Measurements from ENCODE around the gene TPM3.
A peak's percentile ranks its signal among the peaks of the same experiment; 100 is the strongest.
"Not testable (repeated sequence)": the region's sequence is repeated elsewhere in the genome, so short reads cannot be mapped to it uniquely, and the experiment has no call there.

Gene TPM3

DNA sequence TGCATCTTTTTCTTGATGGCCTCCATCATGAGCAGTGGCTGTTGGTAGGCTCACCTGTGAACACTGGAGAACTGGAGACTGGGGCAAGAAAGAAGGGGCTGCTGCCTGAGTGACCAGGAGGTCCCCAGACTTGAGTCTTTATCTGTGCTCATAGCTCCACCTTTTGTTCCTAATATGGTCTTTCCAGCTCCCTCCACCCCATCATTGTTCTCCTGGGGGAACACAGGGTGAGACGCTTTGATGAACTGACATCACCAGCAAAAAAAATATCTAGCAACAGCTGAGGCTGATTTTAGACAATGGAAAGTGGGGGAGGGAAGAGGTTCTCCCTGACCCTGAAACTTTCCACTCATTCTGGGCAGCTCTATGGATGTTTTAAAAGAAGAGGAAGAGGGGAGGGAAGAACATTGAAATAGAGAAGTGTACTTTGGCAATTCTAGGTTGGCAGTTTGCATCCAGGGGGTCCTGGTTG lies at the start of gene TPM3:
TSS of gene TPM3 (minus strand) at position 111 of the 472 bp plus-strand sequence. CDS start at position 29, 82 bp downstream.
- no peak for DNase-seq (ENCODE audit: low spot score)

DNA sequence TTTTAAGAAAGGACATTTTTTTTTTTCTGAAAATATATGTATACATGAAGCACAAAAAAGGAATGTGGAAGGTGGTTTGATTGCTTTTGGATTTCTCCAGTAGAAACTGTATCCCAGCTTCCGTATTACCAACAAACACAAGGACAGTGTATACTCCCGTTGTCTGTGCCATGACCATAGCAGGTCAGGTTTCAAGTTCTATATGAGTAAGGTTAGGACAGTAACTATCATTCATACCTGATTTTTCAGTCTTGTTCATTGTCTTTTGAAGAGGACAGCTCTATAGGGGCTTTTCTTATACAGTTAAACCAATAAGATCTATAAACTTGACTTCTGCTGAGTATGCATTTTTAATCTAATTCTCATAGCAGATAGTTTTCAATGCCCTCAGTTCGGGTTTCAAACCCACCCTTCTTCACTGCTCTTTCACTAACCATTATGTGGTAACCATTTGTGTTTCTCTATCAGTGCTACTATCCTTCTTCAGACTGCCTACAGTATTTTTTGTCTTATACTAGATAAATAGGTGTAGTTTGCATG lies 48.5 kb upstream of the TPM3 start:
- no peak for DNase-seq (ENCODE audit: low spot score)

DNA sequence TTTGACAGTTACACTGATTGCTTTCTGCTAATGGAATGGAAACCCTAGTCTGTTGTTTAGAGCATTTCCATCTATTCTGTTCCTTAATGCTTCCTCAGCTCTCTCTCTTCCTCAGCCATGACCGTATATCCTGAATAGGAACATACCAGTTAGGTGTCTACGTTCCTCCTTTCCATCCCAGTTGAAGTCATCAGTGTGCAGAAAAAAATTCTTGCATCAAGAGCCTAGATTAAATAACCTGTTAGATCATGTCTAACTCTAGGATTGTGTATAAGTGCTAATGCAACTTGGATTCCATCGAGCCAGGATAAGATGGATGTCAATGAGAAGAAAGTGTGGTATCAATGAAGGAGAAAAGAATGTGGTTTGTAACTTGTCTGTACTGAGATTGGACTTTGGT lies 47.6 kb upstream of the TPM3 start:
- no peak for DNase-seq (ENCODE audit: low spot score)

DNA sequence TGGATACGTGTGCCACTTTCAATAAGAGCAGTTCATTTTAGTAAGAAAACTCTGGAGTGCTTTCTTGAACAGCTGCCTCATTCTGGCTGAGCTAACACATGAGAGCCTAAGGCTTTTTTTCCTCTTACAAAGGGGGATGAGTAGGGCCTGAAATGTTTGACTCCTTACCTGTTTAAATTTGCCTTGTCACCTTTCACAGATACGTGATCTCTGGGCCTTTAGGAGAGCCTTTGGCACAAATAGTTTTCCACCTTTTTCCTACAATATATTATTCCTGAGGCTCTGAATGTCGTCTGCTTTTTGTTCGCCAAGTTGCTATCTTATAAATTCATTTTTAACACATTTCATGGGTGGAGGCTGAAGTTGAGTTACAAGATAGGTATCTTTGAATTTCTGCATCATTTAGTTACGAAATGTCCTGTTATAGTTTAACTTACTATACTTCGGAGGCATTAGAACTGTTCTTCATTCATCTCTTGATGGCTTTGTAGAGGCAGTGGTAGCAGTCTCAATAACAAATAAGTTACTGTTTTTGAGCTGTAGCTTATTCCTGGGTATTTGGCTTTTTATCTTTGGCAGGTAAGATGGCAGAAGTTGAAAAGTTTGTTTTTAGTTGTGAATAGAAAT lies 46.1 kb upstream of the TPM3 start:
- no peak for DNase-seq (ENCODE audit: low spot score)

DNA sequence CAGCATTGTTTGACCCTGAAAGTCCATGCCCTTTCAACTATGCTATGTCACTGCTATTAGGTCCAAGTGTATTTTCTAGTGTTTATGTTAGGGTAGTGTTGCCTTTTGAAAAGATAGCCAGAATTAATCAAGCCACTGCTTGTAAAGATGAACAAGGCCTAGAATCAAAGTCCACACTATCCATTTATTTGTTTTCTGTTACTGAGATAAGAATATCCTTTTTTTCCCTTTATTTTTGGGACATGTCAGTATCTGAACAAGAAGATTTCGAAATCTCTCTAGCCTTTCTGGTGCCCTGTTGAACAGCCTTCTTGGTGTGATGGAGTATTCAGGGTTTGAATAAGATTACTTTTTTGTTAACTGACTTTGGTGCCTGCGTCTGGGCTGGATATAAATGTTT lies 45.5 kb upstream of the TPM3 start:
- DNase-seq (ENCODE audit: low spot score), result no peak

DNA sequence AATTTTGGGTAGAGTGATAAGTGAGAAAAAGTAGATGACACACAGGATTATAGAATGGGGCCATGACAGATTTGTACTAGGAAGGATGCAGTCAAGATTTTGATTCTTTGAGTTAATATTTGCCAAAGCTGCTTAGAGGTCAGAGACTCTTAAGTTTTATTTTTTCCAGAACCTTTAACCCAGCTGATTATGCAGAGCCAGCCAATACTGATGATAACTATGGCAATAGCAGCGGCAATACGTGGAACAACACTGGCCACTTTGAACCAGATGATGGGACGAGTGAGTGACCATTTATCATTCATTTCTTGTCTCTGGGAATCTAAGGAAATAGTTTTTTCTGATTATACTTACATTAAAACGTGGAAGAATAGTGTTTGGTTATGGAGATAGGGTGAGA lies 45.0 kb upstream of the TPM3 start:
- DNase-seq (ENCODE audit: low spot score), result no peak

DNA sequence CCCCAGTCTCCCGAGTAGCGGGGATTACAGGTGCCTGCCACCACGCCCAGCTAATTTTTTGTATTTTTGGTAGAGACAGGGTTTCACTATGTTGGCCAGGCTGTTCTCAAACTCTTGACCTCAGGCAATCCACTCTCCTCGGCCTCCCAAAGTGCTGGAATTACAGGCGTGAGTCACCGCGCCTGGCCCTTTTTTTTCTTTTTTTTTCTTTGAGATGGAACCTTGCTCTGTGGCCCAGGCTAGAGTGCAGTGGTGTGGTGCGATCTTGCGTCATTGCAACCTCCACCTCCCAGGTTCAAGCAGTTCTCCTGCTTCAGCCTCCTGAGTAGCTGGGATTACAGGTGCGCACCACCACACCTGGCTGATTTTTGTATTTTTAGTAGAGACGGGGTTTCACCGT lies 41.2 kb upstream of the TPM3 start:
- not testable (repeated sequence) for DNase-seq (ENCODE audit: low spot score)

DNA sequence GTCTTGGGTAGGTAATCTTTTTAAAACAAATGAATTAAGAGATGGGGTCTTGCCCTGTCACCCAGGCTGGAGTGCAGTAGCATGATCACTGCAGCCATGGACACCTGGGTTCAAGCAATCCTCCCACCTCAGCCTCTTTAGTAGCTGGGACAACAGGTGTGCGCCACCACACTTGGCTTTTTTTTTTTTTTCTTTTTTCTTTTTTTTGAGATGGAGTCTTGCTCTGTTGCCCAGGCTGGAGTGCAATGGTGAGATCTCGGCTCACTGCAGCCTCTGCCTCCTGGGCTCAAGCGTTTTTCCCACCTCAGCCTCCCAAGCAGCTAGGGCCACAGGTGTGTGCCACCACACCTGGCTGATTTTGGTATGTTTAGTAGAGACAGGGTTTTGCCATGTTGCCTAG lies 39.2 kb upstream of the TPM3 start:
- DNase-seq (ENCODE audit: low spot score), result not testable (repeated sequence)

DNA sequence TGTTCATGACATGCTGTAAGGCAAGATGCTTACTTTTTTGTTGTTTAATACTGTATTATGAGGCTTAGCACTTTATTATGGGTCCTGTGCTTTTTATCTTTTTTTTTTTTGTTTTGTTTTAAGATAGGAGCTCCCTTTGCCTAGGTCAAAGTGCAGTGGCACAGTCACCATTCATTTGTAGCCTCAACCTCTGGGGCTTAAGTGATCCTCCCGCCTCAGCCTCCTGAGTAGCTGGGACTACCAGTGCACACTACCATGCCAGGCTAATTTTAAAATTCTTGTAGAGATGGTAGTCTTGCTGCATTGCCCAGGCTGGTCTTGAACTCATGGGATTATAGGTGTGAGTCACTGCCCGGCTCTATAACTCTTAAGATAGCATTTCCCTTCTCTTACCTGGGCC lies 33.5 kb upstream of the TPM3 start:
- DNase-seq (ENCODE audit: low spot score), result no peak

DNA sequence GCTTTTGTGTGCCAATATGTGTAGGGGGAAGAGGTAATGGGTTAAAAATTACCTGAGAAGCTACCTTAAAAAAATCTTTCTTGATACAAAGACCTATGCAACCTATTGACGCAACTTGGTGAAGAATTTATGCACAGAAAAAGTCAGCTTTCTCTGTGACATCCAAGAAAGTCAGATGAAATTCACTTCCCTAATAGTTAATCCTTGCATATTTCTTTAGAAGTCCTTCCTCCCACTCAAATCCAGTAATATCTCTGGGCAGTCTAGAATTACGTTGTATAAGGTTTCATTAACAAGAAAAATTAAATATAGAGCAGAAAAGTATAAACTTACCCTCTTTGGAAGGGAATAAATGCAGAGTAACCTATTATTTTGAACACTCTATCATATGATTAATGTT lies 31.7 kb upstream of the TPM3 start:
- no peak for DNase-seq (ENCODE audit: low spot score)

DNA sequence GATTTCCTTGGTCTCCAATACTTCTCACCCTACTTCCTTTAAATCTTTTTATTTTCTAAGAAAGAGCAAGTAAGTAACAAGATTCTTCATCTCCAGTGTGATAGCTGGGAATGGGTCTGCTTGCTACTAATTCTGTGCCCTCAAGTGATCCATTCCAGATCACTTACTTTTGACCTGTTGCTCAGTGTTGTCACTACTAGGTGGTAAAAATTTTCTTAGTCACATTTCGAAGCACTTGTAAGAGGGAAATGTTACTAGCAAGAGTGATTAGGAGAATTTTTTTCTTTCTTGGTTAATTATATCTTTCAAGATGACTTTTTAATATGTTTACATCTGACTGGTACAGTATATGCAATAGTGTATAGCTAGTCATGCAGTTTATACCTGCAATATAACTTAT lies 31.0 kb upstream of the TPM3 start:
- DNase-seq (ENCODE audit: low spot score), result no peak

DNA sequence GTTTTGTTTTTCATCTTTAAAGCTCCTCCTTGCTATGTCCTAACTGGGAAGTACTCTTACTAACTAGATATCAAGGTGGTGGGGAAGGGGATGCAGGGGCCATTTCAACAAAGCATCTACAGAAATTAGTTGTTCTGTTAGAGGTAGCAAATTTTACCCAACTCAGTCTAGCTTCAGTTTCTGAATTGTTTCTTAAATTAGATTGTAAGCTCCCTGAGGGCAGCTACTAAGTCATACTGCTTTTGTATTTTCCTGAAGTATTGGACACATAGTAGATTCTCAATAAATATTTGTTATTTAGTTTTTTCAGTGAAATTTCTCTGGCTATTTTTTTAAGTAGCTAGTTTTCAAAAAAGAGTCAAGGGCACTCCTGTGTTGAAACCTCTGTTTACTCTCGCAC lies 30.6 kb upstream of the TPM3 start:
- DNase-seq (ENCODE audit: low spot score), result no peak

DNA sequence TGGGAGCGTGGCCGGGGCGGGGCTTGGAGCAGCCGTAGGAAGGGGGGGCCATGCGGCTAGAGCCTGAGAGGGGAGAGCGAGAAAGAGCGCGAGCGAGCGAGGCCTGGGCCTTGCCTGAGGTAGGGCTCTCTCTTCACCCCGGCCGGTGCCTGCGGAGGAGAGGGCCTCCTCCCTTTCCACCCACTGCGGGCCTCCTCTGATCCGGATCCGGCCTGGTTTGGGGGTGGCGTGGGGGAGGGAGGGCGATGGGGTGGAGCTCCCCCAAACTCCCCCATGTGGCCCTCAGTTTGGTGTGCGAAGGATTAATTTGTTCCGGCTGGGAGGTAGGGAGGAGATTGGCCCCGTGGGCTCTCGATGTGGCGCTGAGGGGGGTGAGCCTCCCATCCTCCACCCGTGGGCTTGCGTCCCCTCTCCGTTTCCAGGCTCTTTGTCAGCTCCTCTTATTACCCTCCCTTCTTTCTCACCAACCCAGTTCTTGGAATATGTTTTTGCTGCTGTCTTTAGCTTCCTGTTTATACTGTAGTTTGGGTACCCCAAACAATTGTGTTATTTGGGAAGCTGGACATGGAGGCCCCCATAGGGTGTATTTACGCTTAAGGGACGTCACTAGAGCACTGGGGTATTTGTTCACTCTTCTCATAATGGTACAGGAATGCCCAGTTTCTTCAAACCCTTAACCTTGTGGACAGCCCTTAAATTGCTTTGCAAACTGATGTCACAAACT lies 29.5 kb upstream of the TPM3 start:
- peak; percentile 58 for DNase-seq (ENCODE audit: low spot score)

DNA sequence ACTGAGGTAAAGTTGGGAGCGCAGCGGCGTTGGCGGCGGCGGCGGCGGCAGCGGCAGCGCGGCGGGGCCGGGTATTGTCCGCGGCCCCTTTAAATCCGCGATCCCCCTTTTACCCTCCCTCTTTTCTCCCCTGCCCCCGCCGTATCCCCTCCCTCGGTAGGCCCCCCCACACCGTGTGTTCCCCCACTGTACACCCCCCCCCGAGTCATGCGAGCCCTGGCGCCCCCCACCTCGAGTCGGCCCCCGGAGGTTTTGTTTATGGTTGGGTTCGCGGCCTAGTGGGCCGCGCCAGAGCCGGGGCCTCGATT lies 29.0 kb upstream of the TPM3 start:
- no peak for DNase-seq (ENCODE audit: low spot score)

DNA sequence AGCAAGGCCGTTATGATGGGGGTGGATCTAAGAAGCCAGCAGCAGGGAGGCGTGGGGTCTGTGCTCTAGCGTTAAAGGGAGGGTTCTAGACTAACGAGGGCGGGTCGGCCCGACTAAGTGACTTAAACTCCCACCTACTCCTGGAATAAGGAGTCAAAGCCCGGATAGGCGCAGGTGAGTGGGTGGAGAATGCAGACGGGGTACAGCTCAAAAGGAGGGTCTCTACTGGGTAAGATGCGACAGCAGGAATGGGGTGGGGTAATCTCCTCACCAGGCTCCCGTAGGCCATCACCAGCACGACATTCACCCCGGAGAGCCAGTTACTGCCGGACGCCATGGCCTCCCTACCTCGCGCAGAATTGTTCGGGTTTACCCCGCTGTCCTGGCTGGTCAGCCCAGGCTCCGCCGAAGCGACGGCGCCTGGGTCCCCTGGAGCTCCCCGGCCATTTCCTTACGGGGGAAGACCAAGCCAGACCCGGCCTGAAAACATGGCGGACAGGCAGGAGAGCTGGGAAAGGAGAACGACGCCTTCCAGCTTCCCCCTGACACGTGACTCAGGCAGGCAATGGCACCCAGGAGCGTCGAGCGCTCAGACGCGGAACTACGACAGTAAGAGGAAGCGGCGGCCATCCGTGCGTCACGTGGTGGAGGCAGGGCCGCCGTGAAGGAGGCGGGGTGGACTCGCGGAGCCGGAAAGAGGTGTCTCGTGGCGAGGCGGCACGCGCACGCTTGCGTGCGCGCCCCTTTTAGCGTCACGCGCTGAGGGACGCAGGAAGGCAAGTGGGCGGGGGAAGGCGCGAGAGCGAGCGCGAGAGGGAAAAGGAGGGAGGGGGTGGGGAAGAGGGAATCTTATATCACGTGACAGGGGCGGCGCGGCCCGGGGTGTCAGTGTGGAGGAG lies 28.4 kb upstream of the TPM3 start, which contains the start of gene UBAP2L:
TSS of gene UBAP2L (plus strand) at position 885 of the 899 bp plus-strand sequence. CDS start 4,169 bp downstream, outside the sequence.
- peak; percentile 97 for DNase-seq (ENCODE audit: low spot score)

DNA sequence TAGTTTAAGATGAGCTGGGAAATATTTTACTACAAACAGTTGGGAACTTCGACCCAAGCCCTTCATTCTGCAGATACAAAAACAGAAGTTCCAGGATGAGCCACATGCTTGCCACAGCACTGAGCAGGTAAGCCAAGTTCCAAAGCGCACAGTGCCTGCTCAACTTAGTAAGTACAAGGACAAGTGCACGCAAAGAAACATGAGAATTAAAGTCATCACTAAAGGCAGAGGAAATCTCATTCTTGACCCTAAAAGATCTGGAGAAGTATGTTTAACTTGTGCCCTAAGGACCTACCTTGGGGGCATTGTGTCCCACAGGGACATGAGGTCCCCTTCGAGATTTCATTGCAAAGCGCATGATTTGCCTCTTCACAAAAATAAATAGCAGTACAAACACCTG lies 27.6 kb upstream of the TPM3 start:
- peak; percentile 22 for DNase-seq (ENCODE audit: low spot score)

DNA sequence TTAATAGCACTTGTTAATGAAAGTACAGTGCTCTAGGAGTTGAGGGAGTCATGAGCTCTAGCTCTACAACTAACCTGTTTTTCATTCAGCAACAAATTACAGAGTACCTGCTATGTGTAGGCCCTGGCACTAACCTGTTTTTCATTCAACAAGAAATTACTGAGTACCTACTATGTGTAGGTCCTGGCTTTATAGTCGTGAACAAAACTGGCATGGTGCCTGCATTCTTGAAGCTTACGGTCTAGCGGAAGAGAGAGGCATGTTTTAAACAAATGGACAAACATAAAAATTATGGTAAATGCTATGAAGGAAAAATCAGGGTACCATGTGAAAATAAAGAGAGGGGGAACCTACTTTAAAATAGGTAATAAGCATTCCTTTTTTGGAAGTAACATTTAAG lies 26.6 kb upstream of the TPM3 start:
- no peak for DNase-seq (ENCODE audit: low spot score)

DNA sequence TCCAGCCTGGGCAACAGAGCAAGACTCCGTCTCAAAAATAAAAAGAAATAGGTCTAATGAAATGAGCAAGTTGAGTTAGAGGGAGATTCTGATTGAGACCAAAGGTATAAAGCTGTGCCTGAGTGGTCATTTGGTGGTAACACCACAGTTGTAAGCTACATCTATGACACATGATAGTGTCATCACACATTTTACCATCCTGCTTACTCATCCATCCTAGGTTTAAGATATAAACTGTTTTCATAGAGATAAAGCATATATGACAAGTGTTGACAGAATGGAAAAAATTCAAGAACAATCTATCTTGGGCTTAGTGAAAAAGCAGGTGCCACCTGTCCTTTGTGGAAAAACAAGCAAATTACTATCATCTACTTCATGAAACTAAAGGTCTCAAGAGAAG lies 21.4 kb upstream of the TPM3 start:
- no peak for DNase-seq (ENCODE audit: low spot score)

DNA sequence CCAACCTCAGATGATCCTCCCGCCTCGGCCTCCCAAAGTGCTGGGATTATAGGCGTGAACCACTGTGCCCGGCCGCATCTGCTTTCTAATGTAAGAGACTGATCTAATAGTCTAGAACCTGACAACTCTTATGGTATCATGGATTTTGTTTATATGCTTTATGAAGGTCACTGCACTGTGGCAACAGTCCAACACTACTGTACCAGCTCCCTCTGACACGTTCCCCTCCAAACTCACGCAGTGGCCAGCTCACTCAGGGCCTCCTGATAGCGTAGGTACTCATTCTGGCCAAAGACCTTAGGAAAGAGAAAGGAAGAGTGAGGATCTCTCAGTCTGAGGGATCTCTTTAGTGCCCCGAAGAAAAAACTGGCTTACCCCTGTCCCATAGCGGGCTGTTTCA lies 20.2 kb upstream of the TPM3 start:
- DNase-seq (ENCODE audit: low spot score), result no peak

DNA sequence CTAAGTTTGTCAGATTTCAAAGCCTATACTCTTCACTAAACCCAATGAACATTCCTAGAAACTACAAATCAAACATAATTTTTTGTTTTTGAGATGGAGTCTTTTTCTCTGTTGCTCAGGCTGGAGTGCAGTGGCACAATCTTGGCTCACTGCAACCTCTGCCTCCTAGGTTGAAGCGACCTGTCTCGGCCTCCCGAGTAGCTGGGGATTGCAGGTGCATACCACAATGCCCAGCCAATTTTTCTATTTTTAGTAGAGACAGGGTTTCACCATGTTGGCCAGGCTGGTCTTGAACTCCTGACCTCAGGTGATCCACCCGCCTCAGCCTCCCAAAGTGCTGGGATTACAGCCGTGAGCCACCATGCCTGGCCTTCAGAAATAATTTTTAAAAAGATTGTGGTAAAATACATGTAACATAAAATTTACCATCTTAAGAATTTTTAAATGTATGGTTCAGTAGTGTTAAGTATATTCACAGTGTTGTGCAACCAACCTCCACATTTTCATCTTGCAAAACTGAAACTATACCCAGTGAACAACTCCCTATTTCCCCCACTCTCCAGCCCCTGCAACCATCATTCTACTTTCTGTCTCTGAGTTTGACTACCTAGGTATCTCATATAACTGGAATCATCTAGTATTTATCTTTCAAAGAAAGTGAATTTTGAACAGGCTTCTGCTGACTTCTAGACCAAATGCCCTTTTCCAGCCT lies 16.9 kb upstream of the TPM3 start:
- no peak for DNase-seq (ENCODE audit: low spot score)

DNA sequence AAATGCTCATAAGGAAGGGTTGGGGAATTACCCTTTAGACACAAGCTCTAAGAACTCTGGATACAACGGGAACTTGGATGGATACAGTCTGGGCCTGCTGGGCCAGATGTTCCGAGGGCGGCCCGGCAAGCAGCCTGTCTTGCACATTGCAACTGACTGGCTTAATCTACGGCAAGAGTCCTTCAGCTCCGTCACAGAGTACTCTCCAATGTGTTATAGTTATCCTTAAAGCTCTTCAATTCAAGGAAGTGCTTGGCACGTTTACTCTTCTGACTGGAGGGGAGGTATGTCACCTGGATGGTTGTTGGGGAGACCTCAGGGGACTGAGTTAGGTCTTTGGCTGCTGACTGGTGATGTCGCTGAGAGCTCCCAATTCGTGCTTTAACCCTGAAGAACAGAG lies 15.4 kb upstream of the TPM3 start:
- DNase-seq (ENCODE audit: low spot score), result no peak

DNA sequence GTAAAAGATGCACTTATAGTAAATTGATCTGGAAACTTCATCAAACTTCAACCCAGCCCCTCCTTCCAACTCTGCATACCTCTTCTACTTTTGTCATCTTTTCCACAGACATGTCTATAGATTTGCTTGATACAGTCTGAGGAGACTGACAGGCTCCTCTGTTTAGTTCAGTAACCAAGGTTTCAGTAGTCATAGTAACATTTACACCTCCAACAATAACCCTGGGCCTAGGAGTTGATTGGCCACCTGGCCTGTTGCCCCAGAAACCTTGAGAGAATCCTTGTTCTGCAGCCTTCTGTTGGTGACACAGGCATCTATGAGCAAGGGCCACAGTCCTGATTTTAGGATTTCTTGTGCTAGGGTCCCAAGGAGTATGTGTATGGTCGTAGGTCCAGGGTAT lies 14.3 kb upstream of the TPM3 start, which contains the start of gene CFAP141:
TSS of gene CFAP141 (minus strand) at position 138 of the 400 bp plus-strand sequence. CDS start at position 112, 26 bp downstream.
- DNase-seq (ENCODE audit: low spot score), result no peak

Measured in AG20443 (cell line).